HG03159 (cell line): ENCODE results near the gene TM9SF4.
A peak's percentile ranks its signal among the peaks of the same experiment; 100 is the strongest.

Source experiments
- ATAC-seq: cut with Tn5 transposase; IDR thresholded peaks from one replicate; pipeline ENCODE4 v1.9.1; 2021; ENCODE audit warnings: mild to moderate bottlenecking, moderate library complexity; ENCODE audit not compliant: unreplicated experiment

The TM9SF4 gene

DNA sequence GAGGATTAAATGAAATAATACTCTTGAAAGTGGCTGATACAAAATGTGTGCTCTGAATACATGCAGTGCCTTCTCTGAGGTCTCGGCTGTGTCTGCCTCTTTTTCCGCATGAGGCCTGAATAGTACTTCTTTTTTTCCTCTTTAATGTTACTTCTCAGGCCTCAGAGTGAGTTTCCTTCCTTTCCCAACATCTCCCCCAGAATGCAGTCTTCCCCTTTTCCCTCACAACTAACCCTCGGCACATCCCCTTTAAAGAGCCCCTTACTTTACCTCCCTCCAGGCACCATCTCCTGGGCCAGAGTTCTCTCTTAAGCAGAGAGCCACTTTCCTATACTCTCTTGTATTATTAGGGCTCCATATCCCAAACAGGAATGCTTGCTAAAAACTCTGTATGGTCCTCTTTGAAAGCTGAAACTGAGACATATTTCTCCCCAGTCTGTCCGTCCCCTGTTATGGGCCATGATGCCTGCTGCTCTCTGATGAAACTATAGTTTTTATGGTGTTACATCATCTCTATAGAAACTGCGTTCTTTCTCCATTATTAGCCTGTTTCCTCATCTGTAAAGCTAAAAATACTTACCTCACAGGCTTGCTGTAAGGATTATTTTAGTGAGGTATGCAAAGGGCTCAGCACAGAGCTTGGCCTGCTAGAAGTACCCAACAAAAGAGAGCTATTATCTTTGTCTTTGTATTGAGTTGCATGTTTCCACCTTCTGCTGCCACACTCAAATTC lies 95.8 kb downstream of the TM9SF4 start:
- ATAC-seq = no peak

DNA sequence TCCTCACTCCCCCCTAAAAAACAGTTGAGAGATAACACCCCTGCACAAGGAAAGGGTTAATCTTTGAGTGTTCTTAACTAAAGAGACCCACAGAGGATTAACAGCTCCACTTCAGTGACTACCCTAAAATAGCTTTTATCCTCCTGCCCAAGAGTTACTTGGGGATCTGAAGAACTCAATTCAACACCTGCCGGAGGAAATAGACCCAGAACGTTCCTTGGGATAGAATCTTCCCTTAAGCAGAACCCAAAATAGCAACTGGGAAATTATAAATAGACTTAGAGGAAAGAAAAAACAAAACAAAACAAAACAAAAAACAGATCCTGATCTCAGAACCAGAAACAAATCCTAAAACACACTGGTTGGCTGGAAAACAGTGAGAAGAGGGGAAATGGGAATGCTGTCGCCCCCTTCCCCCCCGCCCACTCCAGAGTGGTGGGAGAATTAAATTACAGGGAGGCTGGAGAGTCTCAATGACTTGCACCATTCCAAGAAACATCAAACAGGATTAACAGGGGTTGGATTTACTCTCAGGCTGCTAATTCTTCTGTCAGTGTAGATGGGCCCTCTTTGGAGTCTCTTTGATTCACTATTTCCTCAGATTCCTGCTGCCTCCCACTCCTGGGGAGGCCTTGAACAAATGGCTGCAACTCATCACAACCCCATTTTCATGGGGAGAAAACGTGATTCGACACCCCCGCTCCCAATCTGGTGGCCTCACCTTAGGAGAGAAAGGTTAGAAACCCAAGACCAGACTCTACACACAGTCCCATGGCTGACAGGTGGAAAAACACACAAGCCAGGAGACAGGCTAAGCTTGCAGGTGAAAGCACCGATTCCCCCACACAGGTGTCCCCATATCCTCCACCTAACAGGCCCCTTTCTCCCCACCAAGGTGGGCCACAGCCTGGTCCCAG lies 96.6 kb downstream of the TM9SF4 start:
- no peak for ATAC-seq

DNA sequence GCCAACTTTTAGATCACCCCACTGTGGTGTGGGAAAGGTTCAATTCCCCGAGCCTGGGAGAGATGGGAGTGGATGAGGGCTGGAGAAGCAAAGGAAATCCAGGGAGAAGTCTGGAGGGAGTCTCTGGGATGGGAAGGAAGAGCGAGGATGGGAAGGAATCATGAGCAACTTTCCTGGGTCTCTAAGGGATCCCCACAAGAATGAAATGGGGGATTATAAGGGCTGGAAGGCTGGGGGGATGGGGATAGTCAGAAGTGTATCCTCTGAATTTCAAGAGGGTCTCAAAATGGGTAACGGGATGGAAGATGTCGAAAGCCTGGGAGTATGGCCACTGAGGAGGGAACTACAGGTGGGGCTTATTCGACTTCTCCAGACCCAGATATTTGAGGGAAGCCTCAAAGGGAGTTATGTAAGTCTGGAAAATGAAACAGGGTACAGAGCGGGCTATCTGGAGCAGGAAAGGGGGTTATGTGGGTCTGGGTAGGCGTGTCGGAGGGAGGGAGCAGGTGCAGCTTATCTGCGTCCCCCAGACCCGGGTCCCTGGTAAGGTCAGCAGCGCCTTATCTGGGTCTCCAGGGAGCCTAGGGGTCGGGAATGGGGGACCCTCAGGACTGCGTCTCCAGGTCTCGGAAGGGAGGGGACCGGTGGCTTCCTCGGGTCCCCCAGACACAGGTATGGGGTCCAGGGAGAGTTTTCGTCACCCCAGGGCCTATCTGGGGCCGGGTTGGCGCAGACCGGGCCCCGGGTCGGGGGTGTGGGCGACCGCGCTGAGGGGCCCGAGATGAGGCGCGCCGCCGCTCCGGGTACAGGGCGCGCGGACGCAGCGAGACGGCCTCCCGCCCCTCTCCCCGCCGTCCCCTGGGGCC lies 97.5 kb downstream of the TM9SF4 start:
- ATAC-seq = peak; percentile 28

DNA sequence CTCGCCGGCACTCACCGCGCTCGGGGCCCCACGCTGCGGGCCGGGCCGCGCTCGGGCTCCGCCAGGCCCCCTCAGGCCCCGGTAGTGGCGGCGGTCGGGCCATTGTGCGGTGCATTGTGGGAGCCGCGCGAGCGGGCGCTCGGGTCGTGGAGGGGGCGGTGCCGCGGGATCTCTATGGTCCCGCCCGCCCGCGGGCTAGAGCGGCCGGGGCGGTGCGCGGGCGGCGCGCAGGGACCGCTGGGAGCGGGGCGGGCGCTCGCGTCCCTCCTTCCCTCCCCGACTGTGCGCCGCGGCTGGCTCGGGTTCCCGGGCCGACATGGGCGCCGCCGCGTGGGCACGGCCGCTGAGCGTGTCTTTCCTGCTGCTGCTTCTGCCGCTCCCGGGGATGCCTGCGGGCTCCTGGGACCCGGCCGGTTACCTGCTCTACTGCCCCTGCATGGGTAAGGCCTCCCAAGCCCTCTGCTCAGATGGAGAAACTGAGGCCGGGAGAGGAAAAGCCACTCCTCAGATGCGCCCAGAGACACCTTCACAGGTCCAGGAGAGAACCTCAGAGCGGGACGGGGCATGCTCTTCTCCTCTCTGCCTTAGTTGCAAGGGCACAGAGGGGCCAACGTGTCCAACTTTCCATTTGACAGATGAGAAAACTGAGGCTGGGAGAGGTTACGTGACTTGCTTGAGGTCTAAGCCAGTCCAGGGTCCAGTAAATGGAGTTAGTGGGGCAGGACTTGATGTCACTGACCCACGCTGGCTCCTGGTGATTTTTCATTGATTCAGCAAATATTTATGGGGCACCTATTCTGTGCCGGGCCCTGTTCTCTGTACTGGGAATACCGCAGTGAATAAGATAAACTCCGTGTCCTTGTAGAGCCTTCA lies 98.3 kb downstream of the TM9SF4 start, which contains the start of the genes PLAGL2 and POFUT1:
Gene PLAGL2 (minus strand): TSS at position 118 of the 873 bp plus-strand sequence. CDS start 5,565 bp downstream, outside the sequence.
Gene POFUT1 (plus strand): TSS at position 255 of the 873 bp plus-strand sequence. CDS start 62 bp downstream, at position 317.
- peak; percentile 87 for ATAC-seq

DNA sequence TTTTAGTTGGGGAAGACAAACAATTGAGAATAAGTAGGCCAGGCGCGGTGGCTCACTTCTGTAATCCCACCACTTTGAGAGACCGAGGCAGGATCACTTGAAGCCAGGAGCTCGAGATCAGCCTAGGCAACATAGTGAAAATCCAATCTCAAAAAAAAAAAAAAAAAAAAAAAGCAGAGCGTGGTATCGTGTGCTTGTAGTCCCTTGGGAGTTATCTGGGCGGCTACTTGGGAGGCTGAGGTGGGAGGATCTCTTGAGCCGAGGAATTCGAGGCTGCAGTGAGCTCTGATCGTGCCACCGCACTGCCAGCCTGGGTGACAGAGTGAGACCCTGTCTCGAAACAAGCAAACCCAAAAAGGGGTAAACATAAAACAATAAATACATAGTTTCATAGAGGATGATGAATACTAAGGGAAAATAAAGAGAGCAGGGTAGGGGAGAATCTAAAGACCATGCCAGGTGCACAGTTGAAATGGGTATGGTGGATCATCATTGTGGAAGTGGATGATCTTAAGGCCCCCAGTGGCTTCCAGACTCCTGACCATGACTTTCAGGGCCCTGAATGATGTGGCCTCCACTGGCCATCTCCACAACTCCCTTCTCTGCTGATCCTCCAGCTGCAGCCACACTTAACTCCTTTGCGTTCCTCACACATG lies 99.1 kb downstream of the TM9SF4 start:
- ATAC-seq = no peak

DNA sequence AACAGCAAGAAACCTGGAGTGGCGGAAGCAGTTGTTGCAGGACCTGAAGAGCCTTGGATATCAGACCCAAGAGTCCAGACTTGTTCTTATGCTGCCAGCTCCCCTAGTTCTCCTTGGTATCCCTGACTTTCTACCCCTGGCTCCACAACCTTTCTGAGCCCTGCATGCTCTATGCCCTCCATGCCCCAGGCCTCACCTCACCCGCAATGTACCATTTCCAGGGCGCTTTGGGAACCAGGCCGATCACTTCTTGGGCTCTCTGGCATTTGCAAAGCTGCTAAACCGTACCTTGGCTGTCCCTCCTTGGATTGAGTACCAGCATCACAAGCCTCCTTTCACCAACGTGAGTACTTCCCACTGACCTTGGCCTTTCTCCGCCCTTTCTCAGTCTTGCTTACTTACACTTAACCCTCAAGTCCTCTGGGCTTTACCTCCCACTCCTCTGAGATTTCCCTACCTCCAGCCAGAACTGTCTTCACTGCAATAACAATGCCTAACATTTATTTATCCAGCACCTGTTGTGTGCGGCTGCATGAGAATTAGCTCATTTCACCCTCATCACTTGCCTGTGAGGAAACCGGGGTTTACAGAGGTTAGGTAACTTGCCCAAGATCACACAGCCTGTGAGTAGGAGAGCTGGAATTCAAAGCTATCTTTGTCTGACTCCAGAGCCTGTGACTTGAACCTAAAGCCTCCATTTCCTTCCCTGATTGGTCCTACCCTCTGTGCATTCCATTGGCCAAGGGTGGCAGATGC lies 100.5 kb downstream of the TM9SF4 start:
- no peak for ATAC-seq

DNA sequence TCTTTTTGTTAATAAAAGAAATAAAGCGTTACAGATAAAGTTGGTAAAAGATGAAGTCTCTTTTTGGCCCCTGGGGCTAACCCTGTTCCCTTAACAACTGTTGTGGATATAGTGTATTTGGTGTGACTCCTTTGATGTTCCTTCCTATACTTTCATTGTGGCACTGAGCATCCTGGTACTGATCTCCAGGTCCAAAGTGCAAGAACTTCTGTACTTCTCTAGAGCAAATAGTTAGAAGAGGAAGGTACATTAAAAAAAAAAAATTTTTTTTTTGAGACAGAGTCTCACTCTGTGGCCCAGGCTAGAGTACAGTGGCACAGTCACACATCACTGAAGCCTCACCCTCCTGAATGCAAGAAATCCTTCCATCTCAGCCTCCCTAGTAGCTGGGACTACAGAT lies 104.4 kb downstream of the TM9SF4 start:
- no peak for ATAC-seq

DNA sequence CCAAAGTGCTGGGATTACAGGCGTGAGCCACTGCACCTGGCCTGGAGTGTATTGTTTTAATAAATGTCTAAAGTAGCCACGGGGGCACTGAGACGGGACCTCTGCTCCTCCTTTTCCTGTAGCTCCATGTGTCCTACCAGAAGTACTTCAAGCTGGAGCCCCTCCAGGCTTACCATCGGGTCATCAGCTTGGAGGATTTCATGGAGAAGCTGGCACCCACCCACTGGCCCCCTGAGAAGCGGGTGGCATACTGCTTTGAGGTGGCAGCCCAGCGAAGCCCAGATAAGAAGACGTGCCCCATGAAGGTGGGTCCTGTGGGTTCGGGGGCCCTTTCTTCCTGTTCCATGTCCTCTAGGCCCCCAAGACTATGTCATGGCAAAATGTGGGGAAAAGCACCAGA lies 105.6 kb downstream of the TM9SF4 start:
- ATAC-seq = no peak

DNA sequence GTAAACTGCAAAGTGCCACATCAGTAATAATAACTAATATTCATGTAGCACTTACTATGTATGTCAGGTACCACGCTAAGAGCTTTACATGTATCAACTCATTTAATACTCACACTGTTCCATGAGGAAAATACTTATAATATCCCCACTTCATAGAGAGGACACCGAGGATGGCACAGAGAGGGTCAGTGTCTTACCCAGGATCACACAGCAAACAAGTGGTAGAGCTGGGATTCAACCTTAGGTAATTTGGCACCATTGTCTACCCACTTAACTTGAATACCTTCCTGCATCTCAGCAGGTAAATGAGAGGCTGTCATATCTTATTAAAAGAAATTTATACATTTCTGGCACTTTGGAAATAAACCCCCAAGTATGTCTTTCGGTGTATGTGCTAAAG lies 106.2 kb downstream of the TM9SF4 start:
- no peak for ATAC-seq

DNA sequence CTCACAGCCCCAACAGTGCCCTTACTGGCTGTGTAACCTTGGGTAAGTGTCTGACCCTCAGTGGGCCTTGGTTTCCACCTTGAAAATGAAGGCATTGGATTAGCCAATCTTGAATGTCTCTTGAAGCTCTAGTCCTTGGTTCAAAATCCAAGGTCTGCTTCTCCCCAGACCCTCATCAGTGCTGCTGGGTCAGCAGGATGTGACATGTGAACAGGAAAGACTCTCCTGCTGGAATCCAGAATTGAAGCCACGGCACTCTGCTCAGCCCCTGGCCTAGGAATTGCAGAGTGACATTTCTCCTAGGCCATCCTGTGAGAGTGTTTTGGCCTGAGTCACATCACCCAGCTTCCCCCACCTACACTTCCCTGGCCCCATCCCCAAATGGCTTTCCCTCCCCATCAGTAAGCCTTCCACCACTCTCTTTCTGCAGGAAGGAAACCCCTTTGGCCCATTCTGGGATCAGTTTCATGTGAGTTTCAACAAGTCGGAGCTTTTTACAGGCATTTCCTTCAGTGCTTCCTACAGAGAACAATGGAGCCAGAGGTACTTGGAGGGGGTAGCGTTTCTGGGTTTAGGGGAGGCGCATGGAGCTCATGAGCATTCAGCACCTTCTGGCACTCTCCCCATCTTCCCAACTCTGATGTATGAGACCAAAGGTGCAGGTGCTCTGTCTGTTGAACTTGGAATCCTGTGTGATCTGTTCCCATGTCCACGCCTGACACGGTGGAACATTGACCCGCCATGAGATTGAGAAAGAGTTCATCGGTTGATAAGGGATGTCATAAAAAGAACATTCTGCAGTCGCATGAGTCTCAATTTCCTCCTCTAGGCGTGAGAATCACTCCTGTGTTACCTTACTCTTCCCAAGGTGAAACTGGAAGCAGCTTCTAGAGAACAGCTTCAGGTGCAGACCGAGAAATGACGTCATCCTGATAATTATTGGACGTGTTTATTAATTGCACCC lies 106.9 kb downstream of the TM9SF4 start:
- ATAC-seq = no peak
